BE2C (cell line): ENCODE results near the gene DHRS7C.

ENCODE experiments used
- DNase-seq: peaks from one replicate; pipeline ENCODE4 v3.0.0-alpha.2; 2020
- H3K27me3 ChIP-seq: fragments of 250-450 bp; sonication (Bioruptor Pico); 2 replicates; pipeline ENCODE4 v1.5.1; 2020; ENCODE audit warnings: mild to moderate bottlenecking
- H3K36me3 ChIP-seq: fragments of 250-450 bp; sonication (Bioruptor Pico); 2 replicates; pipeline ENCODE4 v1.5.1; 2020; ENCODE audit warnings: mild to moderate bottlenecking
- H3K4me1 ChIP-seq: fragments of 250-450 bp; sonication (Bioruptor Pico); 2 replicates; pipeline ENCODE4 v1.5.1; 2020
- H3K4me3 ChIP-seq: 2 replicates; pipeline ENCODE4 v1.5.1; 2011; ENCODE audit warnings: low read depth, low read length
- H3K9me3 ChIP-seq: fragments of 250-450 bp; sonication (Bioruptor Pico); 2 replicates; pipeline ENCODE4 v1.5.1; 2020
- TF ChIP-seq, protein P1 (sequence below): IDR thresholded peaks from 2 replicates; pipeline ENCODE4 v1.5.1; 2012; ENCODE audit warnings: mild to moderate bottlenecking, low read depth, low read length

The DHRS7C gene

DNA sequence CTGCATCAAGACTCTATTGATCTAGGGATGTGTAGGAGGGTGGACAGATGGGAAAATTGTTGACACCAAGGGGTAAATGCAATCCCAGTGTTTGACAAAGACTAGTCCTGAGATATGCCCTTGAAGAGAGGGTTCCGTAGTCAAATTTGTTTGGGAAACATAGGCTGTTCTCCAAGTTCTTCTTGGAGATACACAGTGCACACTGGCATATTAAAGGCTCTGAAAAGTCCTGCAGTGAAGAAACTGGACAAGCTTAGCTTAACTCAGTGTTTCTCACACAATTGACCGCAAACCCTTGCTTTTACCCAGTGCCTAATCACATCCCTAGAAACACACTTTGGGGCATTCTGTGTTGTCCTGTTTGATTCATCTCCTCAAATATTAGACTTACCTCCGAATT is 10.8 kb downstream of the DHRS7C start:
- no peaks in the 10 kb centered on the region for H3K36me3 ChIP-seq
- no peaks in the 10 kb centered on the region for H3K27me3 ChIP-seq
- TF ChIP-seq, protein P1, sequence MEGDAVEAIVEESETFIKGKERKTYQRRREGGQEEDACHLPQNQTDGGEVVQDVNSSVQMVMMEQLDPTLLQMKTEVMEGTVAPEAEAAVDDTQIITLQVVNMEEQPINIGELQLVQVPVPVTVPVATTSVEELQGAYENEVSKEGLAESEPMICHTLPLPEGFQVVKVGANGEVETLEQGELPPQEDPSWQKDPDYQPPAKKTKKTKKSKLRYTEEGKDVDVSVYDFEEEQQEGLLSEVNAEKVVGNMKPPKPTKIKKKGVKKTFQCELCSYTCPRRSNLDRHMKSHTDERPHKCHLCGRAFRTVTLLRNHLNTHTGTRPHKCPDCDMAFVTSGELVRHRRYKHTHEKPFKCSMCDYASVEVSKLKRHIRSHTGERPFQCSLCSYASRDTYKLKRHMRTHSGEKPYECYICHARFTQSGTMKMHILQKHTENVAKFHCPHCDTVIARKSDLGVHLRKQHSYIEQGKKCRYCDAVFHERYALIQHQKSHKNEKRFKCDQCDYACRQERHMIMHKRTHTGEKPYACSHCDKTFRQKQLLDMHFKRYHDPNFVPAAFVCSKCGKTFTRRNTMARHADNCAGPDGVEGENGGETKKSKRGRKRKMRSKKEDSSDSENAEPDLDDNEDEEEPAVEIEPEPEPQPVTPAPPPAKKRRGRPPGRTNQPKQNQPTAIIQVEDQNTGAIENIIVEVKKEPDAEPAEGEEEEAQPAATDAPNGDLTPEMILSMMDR: no peak
- DNase-seq: no peak
- H3K4me1 ChIP-seq: no peaks in the 10 kb centered on the region
- H3K4me3 ChIP-seq: no peak overlapping the region
- no peaks in the 10 kb centered on the region for H3K9me3 ChIP-seq

DNA sequence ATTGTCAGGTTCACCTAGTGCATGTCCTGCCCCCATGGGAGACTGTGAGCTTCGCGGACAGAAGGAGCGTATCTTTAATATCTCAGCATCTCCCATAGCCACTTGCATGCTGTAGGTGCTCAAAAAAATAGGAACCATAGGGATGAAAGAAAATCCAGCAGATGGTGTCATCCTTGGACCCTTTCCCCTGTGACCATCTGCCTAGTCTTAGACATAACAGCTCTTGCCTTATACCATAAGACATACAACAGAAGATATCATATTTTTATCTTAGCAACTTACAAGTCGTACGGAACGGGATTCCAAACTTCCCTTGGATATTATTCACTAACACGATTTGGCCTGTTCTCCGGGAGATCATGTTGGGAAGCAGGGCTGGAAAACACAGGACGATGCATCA is 14.5 kb downstream of the DHRS7C start:
- Histone ChIP-seq H3K4me1 (no peaks in the 10 kb centered on the region), H3K9me3 (no peaks in the 10 kb centered on the region), H3K36me3 (no peaks in the 10 kb centered on the region), H3K27me3 (no peaks in the 10 kb centered on the region), H3K4me3 (no peak overlapping the region)
- no peak for DNase-seq
- TF ChIP-seq, protein P1: no peak

DNA sequence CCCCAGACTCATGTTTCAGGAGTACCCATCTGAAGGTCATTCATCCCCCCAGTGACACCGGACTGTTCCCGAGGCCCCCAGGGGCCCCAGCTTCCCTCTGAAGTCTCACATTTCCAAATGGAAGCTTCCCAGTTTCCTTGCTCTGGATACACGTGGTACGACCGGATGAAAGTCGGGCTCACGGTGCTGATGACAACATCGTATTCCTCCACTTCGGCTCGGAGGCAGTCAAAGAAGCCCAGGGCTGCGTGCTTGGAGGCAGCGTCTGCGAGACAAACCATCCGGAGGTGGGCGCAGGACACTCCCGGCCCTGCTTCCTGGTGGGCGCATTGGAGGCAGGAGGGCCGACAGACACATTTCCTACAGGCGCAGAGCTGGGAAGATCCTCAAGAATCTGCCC is 18.7 kb downstream of the DHRS7C start:
- Histone ChIP-seq H3K27me3 (no peaks in the 10 kb centered on the region), H3K4me1 (no peaks in the 10 kb centered on the region), H3K4me3 (no peak overlapping the region), H3K9me3 (no peaks in the 10 kb centered on the region), H3K36me3 (no peaks in the 10 kb centered on the region)
- DNase-seq: no peak
- TF ChIP-seq, protein P1: no peak

DNA sequence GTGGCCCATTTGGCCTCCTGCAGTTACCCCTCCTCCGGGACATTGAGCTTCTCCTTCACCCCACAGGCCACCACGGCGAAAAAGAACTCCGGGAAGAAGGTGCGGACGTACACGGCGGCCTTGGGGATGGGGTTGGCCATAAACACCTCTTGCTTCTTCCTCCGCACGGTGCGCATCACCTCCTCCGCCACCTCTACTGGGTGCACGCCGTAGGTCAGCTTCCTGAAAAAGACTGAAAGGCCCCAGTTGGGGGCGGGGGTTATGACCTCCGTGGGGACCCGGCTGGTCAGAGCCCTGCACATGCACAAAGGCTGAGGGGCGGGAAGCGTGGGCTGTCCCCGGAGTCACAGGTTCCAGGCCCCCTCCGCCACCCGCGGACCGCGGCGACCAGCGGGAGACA is 19.9 kb downstream of the DHRS7C start:
- DNase-seq: no peak
- TF ChIP-seq, protein P1: no peak
- Histone ChIP-seq H3K9me3 (no peaks in the 10 kb centered on the region), H3K36me3 (no peaks in the 10 kb centered on the region), H3K27me3 (no peaks in the 10 kb centered on the region), H3K4me3 (no peak overlapping the region), H3K4me1 (no peaks in the 10 kb centered on the region)

DNA sequence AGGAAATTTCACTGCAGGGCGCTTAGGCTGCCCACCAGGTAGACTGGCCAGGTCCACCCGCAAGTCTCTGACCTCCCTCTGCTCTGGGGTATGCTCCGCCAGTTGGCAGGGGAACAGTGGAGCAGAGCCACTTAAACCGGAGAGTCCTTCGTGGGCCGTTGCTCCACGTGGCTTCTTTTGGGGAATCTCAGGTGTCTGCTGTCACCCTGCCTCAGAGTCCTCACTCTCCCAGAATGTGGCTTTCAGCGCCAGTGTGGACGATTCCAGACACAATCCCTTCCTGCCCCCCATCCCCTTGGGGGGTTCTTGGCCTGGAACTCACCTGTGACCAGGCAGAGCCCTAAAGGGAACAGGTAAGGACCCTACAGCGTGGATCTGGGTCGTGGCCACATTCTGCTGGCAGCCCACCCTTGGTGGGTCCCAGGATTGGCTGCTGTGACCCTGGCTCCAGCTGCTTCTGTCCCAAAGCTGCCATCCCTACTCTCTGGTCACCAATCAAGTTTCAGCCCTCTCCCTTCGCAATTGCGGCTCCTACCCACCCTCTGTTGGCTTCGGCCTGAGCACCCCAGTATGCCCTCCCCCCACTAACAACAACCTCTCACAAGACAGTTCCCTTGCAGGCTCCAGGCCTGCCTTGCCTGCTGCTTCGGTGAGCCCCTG is 22.2 kb downstream of the DHRS7C start:
- Histone ChIP-seq H3K36me3 (no peaks in the 10 kb centered on the region), H3K4me3 (no peak overlapping the region), H3K9me3 (no peaks in the 10 kb centered on the region), H3K4me1 (no peaks in the 10 kb centered on the region), H3K27me3 (no peaks in the 10 kb centered on the region)
- TF ChIP-seq, protein P1: no peak
- DNase-seq: no peak

DNA sequence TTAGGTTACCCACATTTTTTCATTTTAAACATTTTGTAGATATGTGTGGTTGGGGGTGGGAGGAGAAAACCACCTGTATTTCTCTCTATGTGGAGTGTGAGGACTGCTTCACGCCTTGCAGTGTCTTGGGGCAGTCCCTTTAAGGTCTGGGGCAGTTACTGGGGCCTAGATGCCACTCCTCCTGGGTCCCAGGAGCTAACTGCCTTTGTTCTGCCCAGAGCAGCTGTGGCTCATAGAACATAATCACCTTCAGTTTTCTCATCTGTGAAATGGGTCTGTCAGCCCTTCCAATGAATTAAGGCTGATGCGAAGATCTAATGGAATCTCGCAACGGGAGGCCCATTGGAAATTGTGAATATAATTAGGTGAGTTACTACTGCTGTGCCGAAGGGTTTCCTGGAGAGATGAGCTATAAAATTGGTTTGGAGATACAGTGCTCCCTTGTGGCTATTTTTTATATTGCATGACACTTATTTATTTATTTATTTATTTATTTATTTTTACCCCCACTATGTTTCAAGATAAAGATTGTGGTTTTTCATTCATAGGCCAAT is 22.9 kb downstream of the DHRS7C start:
- no peaks in the 10 kb centered on the region for H3K36me3 ChIP-seq
- DNase-seq: no peak
- no peaks in the 10 kb centered on the region for H3K9me3 ChIP-seq
- H3K4me1 ChIP-seq: no peaks in the 10 kb centered on the region
- no peak overlapping the region for H3K4me3 ChIP-seq
- TF ChIP-seq, protein P1: no peak
- no peaks in the 10 kb centered on the region for H3K27me3 ChIP-seq
